IPS-15b (cell line): Measurements from ENCODE around the gene MYLK2.

ENCODE experiments used
- H3K27me3 ChIP-seq: one replicate; pipeline ENCODE4 v1.6.1; 2013; ENCODE audit warnings: low read length; ENCODE audit not compliant: control insufficient read depth, insufficient read depth
- H3K36me3 ChIP-seq: one replicate; pipeline ENCODE4 v1.6.1; 2013; ENCODE audit warnings: low read length; ENCODE audit not compliant: control insufficient read depth, insufficient read depth
- H3K4me1 ChIP-seq: one replicate; pipeline ENCODE4 v1.6.1; 2013; ENCODE audit warnings: mild to moderate bottlenecking, low read length; ENCODE audit not compliant: control insufficient read depth, insufficient read depth
- H3K4me3 ChIP-seq: one replicate; pipeline ENCODE4 v1.5.1; 2013; ENCODE audit warnings: low read depth, low read length
- H3K9ac ChIP-seq: one replicate; pipeline ENCODE4 v1.6.1; 2013; ENCODE audit warnings: low read depth, mild to moderate bottlenecking, low read length
- H3K9me3 ChIP-seq: one replicate; pipeline ENCODE4 v1.6.1; 2013; ENCODE audit warnings: mild to moderate bottlenecking, low read length; ENCODE audit not compliant: control insufficient read depth, insufficient read depth

Gene MYLK2

DNA sequence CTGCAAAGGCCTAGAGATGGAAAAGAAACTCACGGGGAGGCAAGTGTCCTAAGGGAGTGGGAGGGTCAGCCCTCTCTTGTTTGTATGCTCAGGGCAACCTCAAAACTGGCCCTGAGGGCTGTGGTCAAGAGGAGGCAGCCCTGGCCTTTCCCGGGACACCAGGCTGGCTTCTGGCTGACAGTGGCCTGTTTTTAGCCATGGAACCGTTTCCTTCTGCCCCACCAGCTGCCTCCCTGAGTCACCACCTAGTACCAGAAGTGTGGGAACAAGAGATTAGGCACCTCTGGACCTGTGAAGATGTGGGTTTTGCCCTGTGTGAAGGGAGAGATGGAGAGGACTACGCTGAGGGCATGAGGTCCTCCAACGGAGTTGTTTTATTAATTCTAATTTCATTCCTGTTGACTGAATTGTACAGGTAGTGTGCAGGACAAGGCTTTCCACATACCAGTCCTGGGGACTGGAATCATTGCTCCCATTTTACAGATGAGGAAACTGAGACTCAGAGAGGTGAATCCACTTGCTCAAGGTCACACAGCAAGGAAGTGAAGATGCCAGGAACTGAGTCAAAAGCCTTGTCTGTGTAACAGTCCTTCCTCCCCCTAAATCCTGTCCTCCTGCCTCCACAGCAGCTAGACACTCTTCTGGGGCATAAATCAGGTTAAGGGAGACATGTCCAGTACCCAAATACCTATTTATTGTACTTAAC is 20.8 kb downstream of the MYLK2 start:
- Histone ChIP-seq H3K9me3 (no peaks in the 10 kb centered on the region), H3K27me3 (no peaks in the 10 kb centered on the region), H3K36me3 (no peaks in the 10 kb centered on the region), H3K9ac (no peak overlapping the region), H3K4me1 (peaks cover 7% of the 10 kb centered on the region), H3K4me3 (no peak overlapping the region)

DNA sequence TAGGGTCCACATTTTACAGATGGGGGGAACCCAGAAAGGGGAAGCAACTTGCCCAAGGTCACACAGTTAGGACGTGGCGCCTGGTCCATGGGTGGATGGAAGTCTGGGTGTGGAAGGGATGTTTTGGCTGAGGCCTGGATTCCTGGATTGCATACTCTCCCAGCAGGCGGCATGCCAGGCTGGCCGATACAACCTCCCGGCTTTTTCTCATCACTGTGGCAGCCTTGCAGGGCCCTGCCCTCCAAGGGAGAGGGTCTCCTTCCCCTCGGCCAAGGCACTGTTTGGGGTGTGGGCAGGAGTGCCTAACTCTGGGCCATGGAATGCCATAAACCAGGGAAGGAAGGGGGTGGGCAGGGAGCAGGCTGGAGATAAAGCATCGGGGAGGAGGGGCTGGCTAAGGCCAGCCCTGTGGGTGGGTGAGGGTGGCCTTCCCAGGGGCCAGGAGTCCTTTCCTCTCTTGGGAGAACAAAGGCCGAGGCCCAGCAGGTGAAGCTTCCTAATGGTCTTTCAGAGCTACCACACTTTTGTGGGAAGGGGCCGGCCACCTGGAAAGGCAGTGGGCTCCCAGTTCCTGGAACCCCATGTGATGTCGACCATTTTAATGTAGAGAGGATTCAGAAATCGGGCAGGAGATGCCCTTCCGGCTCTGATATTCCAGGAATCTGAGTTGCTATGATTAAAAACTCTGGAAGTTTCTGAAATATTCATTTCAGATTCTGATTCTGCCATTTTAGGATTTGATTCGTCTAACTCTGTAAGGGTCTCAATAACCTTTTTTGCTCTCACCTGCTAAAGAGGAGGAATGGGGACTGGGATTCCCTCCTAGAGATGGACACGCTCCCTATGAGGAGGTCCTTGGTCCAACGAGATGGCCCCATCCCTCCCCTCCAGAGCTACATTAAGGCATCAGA is 22.0 kb downstream of the MYLK2 start:
- H3K4me1 ChIP-seq: peaks cover 7% of the 10 kb centered on the region

GRCh38 chr20:31841928-31842327 is 22.8 kb downstream of the MYLK2 start:
- Histone ChIP-seq H3K36me3 (no peaks in the 10 kb centered on the region), H3K9ac (no peak overlapping the region), H3K4me3 (no peak overlapping the region), H3K4me1 (peaks cover 3% of the 10 kb centered on the region), H3K27me3 (no peaks in the 10 kb centered on the region), H3K9me3 (no peaks in the 10 kb centered on the region)

More for the DNA sequence above, 22.0 kb downstream of the MYLK2 start:
- Histone ChIP-seq H3K9me3 (no peaks in the 10 kb centered on the region), H3K36me3 (no peaks in the 10 kb centered on the region), H3K4me3 (no peak overlapping the region), H3K9ac (no peak overlapping the region), H3K27me3 (no peaks in the 10 kb centered on the region)

- peaks cover 3% of the 10 kb centered on the region for H3K4me1 ChIP-seq
- H3K36me3 ChIP-seq: no peaks in the 10 kb centered on the region
- H3K9me3 ChIP-seq: no peaks in the 10 kb centered on the region
- H3K27me3 ChIP-seq: peaks cover 4% of the 10 kb centered on the region
- no peak overlapping the region for H3K9ac ChIP-seq
- no peak overlapping the region for H3K4me3 ChIP-seq
These were observed 23.5 kb downstream of the MYLK2 start for GRCh38 chr20:31842471-31843157.

DNA sequence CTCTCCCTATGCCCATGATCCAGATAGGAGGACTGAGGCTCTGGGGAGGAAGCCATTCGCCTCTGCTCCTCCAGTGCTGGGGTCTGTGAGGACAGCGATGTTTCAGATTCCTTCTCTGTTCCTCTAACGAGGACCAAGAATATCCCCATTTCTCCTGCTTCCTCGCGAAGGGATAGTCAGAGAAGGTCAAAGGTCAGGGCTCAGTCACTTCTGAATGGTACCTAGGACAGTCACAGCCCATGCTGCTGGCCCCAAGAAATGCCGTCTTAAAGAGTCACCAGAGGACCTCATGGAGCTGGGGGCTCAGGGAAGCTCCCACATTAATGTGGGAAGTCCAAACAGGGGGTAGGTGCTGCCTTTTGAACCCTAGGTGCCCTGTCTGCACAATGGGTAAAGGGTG is 24.1 kb downstream of the MYLK2 start:
- H3K9ac ChIP-seq: no peak overlapping the region
- peaks cover 4% of the 10 kb centered on the region for H3K27me3 ChIP-seq
- no peaks in the 10 kb centered on the region for H3K9me3 ChIP-seq
- H3K4me1 ChIP-seq: peaks cover 3% of the 10 kb centered on the region
- H3K4me3 ChIP-seq: no peak overlapping the region
- no peaks in the 10 kb centered on the region for H3K36me3 ChIP-seq

GRCh38 chr20:31843881-31844280 is 24.7 kb downstream of the MYLK2 start:
- H3K36me3 ChIP-seq: no peaks in the 10 kb centered on the region
- peaks cover 10% of the 10 kb centered on the region for H3K27me3 ChIP-seq
- no peak overlapping the region for H3K4me3 ChIP-seq
- H3K9me3 ChIP-seq: no peaks in the 10 kb centered on the region
- H3K4me1 ChIP-seq: peaks cover 3% of the 10 kb centered on the region
- H3K9ac ChIP-seq: no peak overlapping the region

GRCh38 chr20:31844737-31845299 is 25.7 kb downstream of the MYLK2 start:
- Histone ChIP-seq H3K9ac (no peak overlapping the region), H3K27me3 (peaks cover 20% of the 10 kb centered on the region), H3K9me3 (no peaks in the 10 kb centered on the region), H3K4me3 (no peak overlapping the region), H3K36me3 (no peaks in the 10 kb centered on the region), H3K4me1 (peaks cover 3% of the 10 kb centered on the region)

DNA sequence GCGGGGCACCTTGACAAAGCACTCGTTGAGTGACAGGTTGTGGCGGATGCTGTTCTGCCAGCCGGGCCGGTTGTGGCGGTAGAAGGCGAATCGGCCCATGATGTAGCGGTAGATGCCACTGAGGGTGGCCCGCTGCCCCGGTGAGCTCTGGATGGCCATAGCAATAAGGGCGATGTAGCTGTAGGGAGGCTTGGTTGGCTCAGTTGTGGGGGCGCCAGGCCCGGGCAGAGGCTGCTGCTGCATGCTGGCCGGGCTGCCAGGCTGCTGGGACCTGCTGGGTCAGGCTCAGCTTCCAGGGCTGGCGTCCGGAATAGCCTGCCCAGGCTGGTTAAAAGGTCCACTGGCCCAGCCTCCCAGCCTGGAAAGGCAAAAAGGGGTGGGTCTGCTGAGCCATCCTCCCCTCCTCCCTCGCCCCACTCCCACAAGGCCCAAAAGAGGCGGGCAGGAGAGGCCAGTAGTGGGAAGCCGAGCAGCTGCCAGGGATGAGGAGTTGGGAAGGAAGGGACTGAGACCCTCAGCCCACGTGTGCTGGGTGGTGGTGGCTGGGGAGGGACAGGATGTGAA is 26.2 kb downstream of the MYLK2 start, which contains the start of gene FOXS1:
FOXS1 (minus strand) TSS at position 305 of the 564 bp plus-strand sequence; CDS start at position 243, 62 bp downstream.
- no peaks in the 10 kb centered on the region for H3K36me3 ChIP-seq
- H3K4me3 ChIP-seq: no peak within 1 kb of the TSS
- no peaks in the 10 kb centered on the region for H3K9me3 ChIP-seq
- H3K4me1 ChIP-seq: peaks cover 3% of the 10 kb centered on the region
- no peak within 1 kb of the TSS for H3K9ac ChIP-seq
- peaks cover 25% of the 10 kb centered on the region for H3K27me3 ChIP-seq

DNA sequence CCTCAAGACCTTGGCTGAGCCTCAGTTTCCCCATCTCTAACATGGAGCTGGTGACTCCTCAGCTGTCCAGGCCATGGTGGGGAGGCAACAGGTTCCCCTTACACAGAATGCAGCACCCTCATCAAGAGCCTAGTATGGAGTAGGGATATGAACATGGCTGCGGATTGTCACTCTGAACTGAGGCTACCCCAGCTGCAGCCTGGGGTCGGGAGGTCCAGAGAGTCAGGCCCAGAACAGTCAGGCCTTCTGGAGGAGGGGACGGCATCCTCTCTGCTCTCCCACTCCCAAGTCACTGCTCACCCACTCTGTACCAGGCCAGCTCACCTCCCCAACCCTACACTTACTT is 27.6 kb downstream of the MYLK2 start:
- Histone ChIP-seq H3K9ac (no peak overlapping the region), H3K9me3 (no peaks in the 10 kb centered on the region), H3K27me3 (peaks cover 39% of the 10 kb centered on the region), H3K4me3 (no peak overlapping the region), H3K36me3 (no peaks in the 10 kb centered on the region), H3K4me1 (peaks cover 3% of the 10 kb centered on the region)

DNA sequence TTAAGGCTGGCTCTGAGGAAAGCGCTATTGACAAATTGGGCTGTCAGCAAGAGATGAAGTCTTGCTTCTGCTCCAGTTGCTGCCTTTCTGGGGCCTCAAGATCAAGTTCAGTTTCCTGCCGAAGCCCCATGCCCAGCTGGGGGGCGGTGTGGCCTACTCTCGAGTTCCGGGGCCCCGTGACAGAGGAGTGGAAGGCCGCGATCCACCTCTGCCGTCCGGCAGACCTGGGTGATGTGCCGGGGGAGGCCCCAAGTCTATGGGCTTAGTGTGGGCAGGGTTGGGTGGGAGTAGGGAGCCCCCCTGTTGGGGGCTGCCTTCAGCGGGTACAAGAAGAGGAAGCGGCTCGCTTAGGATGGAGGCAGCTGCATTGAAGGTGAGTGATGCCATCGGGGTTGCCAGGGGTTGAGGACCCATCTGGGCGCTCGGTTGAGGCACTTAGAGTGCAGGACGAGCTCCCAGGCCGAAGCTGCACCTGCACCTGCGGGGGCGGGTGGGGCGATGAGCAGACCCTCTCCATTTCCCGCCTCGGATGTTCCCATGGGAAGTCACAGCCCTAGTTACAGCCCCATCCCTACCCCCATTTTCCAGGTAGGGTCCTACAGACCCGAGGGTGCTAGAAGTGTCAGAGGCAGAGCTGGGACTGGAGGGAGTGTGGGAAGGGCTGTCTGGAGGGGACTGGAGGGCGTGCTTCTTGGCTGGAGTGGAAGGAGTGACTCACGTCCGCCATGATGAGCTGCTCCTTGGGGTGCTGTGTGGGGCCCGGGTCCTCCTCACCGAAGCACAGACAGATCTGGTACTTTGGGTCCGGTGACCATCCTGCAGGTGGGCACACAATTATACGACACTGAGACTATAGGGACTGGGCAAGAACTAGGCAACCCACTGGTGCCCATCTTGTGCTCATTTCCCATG is 29.2 kb downstream of the MYLK2 start:
- H3K9me3 ChIP-seq: no peaks in the 10 kb centered on the region
- H3K4me3 ChIP-seq: no peak overlapping the region
- peaks cover 45% of the 10 kb centered on the region for H3K27me3 ChIP-seq
- H3K9ac ChIP-seq: no peak overlapping the region
- H3K36me3 ChIP-seq: no peaks in the 10 kb centered on the region
- no peaks in the 10 kb centered on the region for H3K4me1 ChIP-seq
